H1 (cell line): ENCODE results near the gene GALNT17.

Experiments used
- CTCF ChIP-seq, 3 experiments: IDR thresholded peaks; 1 replicate in 2 of 3; 2 replicates in 1 of 3; pipeline versions ENCODE4 v1.5.1 to v1.6.1; 2011; ENCODE audit warnings: low read length in 3 of 3, mild to moderate bottlenecking in 3 of 3, inconsistent platforms in 2 of 3, low read depth in 1 of 3, moderate library complexity in 1 of 3; ENCODE audit not compliant: insufficient read depth in 1 of 3; ENCODE audit errors: control extremely low read depth in 1 of 3
- EP300 ChIP-seq, 2 experiments: IDR thresholded peaks; 1 replicate in 1 of 2; 2 replicates in 1 of 2; pipeline ENCODE4 v1.6.1; 2011 to 2012; ENCODE audit warnings: low read depth in 2 of 2, low read length in 2 of 2, mild to moderate bottlenecking in 2 of 2, borderline replicate concordance in 1 of 2, inconsistent platforms in 1 of 2, moderate library complexity in 1 of 2
- FOSL1 ChIP-seq: IDR thresholded peaks from 2 replicates; pipeline ENCODE4 v1.6.1; 2011; ENCODE audit warnings: mild to moderate bottlenecking, low read depth, low read length, moderate library complexity; ENCODE audit not compliant: insufficient read depth
- GABPA ChIP-seq: IDR thresholded peaks from 2 replicates; pipeline ENCODE4 v1.6.1; 2011; ENCODE audit warnings: mild to moderate bottlenecking, low read length, moderate library complexity, borderline replicate concordance; ENCODE audit not compliant: insufficient read depth
- HDAC2 ChIP-seq, 2 experiments: fragments of 300-600 bp in 1 of 2; sonication (generic) in 1 of 2; IDR thresholded peaks; 2 replicates each; pipeline ENCODE4 v1.6.1; 2011 to 2012; ENCODE audit warnings: low read depth in 2 of 2, low read length in 2 of 2, mild to moderate bottlenecking in 2 of 2, moderate library complexity in 2 of 2, borderline replicate concordance in 1 of 2, inconsistent platforms in 1 of 2
- KDM1A ChIP-seq: fragments of 200-600, 300-600 bp; sonication (generic); IDR thresholded peaks from 2 replicates; pipeline ENCODE4 v1.7.1; 2016; ENCODE audit warnings: mild to moderate bottlenecking, low read length, borderline replicate concordance
- MAFK ChIP-seq: IDR thresholded peaks from 2 replicates; pipeline ENCODE4 v1.6.1; 2012; ENCODE audit warnings: low read depth, mild to moderate bottlenecking, improper control_type of control experiment, low read length
- NRF1 ChIP-seq: IDR thresholded peaks from 2 replicates; pipeline ENCODE4 v1.6.1; 2011; ENCODE audit warnings: mild to moderate bottlenecking, low read depth, low read length, improper control_type of control experiment
- POLR2A ChIP-seq, 2 experiments: IDR thresholded peaks; 1 replicate in 1 of 2; 2 replicates in 1 of 2; pipeline ENCODE4 v1.6.1; 2011; ENCODE audit warnings: low read depth in 2 of 2, low read length in 2 of 2, mild to moderate bottlenecking in 2 of 2; ENCODE audit errors: control extremely low read depth in 1 of 2
- POLR2AphosphoS5 ChIP-seq: IDR thresholded peaks from 2 replicates; pipeline ENCODE4 v1.6.1; 2011; ENCODE audit warnings: low read depth, low read length
- RAD21 ChIP-seq, 2 experiments: IDR thresholded peaks in 1 of 2; conservative IDR thresholded peaks in 1 of 2; 2 replicates each; pipeline ENCODE4 v1.6.1; 2011; ENCODE audit warnings: low read depth in 2 of 2, low read length in 2 of 2, improper control_type of control experiment in 1 of 2, inconsistent platforms in 1 of 2, mild to moderate bottlenecking in 1 of 2, moderate library complexity in 1 of 2
- SP2 ChIP-seq: IDR thresholded peaks from 2 replicates; pipeline ENCODE4 v1.6.1; 2012; ENCODE audit warnings: mild to moderate bottlenecking, low read length, inconsistent platforms
- YY1 ChIP-seq: IDR thresholded peaks from 2 replicates; pipeline ENCODE4 v1.6.1; 2011; ENCODE audit warnings: low read depth, mild to moderate bottlenecking, low read length

DNA sequence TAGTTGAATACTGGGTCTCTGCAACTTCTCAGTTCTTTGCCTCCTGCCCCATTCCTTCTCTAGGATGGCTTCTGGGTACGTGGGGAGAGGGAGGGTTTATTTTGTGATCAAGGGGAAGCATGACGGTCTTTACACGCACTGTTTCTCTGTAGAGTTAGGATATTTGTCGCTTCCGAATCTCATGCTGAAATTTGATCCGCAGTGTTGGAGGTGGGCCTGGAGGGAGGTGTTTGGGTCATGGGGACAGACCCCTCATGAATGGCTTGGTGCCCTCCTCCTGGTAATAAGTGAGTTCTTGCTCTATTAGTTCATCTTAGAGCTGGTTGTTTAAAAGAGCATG lies 311.2 kb downstream of the GALNT17 start:
- TF ChIP-seq POLR2AphosphoS5: no peak
- TF ChIP-seq POLR2A (IDR thresholded peaks at IDR 0.05; ENCODE audit: control extremely low read depth in 1 of 2, low read depth in 2 of 2, low read length in 2 of 2): no peak
- TF ChIP-seq EP300 (IDR thresholded peaks at IDR 0.05; ENCODE audit: borderline replicate concordance in 1 of 2, low read depth in 2 of 2, low read length in 2 of 2): no peak
- no peak for TF ChIP-seq GABPA
- TF ChIP-seq SP2: no peak
- no peak for TF ChIP-seq MAFK
- no peak for TF ChIP-seq FOSL1
- no peak for TF ChIP-seq RAD21 (IDR thresholded peaks at IDR 0.05 in 1 of 2, conservative IDR thresholded peaks at IDR 0.05 in 1 of 2; ENCODE audit: low read depth in 2 of 2, low read length in 2 of 2)
- TF ChIP-seq NRF1: no peak
- no peak for TF ChIP-seq CTCF (IDR thresholded peaks at IDR 0.05; ENCODE audit: control extremely low read depth in 1 of 3, insufficient read depth in 1 of 3, low read depth in 1 of 3, low read length in 3 of 3)
- TF ChIP-seq YY1: no peak
- TF ChIP-seq KDM1A: no peak
- TF ChIP-seq HDAC2 (IDR thresholded peaks at IDR 0.05; ENCODE audit: borderline replicate concordance in 1 of 2, low read depth in 2 of 2, low read length in 2 of 2): no peak
